GM23338 (cell line): ENCODE results near the gene PCBP3. TPM values are rescaled to one million over a fixed set of nuclear protein-coding genes. Genes with fewer than 3 reads are reported as not detected.

Source experiments
- ATAC-seq: fragments of 200-7000 bp; cut with Tn5 transposase; 3 replicates; pipeline ENCODE4 v1.9.1; 2020
- DNase-seq: peaks from one replicate; pipeline ENCODE4 v3.0.0-alpha.2; 2015; ENCODE audit warnings: low spot score
- H2AFZ ChIP-seq: fragments of 200-600 bp; sonication (generic); 2 replicates; pipeline ENCODE4 v1.8.0; 2016; ENCODE audit warnings: antibody characterized with exemption, mild to moderate bottlenecking, moderate library complexity
- H3F3A ChIP-seq: fragments of 200-600 bp; sonication (generic); replicated peaks from 2 replicates; pipeline ENCODE4 v1.8.0; 2017; ENCODE audit warnings: antibody characterized with exemption, mixed run types, low read depth
- H3K27ac ChIP-seq: fragments of 200-600 bp; sonication (generic); 2 replicates; pipeline ENCODE4 v1.6.1; 2016; ENCODE audit warnings: low read depth
- H3K27me3 ChIP-seq: fragments of 200-600 bp; sonication (generic); 2 replicates; pipeline ENCODE4 v1.8.0; 2016; ENCODE audit warnings: mild to moderate bottlenecking, mixed run types, moderate library complexity; ENCODE audit not compliant: insufficient read depth
- H3K36me3 ChIP-seq: fragments of 200-600 bp; sonication (generic); 2 replicates; pipeline ENCODE4 v1.8.0; 2016; ENCODE audit warnings: mild to moderate bottlenecking; ENCODE audit not compliant: insufficient read depth
- H3K4me1 ChIP-seq: fragments of 200-600 bp; sonication (generic); 2 replicates; pipeline ENCODE4 v1.8.0; 2016; ENCODE audit warnings: mild to moderate bottlenecking, moderate library complexity; ENCODE audit not compliant: insufficient read depth
- H3K4me2 ChIP-seq: fragments of 200-600 bp; sonication (generic); 2 replicates; pipeline ENCODE4 v1.7.1; 2017; ENCODE audit warnings: mixed run types
- H3K4me3 ChIP-seq: fragments of 200-600 bp; sonication (generic); 2 replicates; pipeline ENCODE4 v1.6.1; 2016; ENCODE audit warnings: mixed run types
- H3K79me2 ChIP-seq: fragments of 200-600 bp; sonication (generic); replicated peaks from 2 replicates; pipeline ENCODE4 v1.8.0; 2017; ENCODE audit warnings: mild to moderate bottlenecking; ENCODE audit not compliant: insufficient read depth
- H3K9me2 ChIP-seq: fragments of 200-600 bp; sonication (generic); 2 replicates; pipeline ENCODE4 v1.8.0; 2017; ENCODE audit not compliant: insufficient read depth
- H4K20me1 ChIP-seq: fragments of 200-600 bp; sonication (generic); replicated peaks from 2 replicates; pipeline ENCODE4 v1.8.0; 2017; ENCODE audit warnings: mild to moderate bottlenecking; ENCODE audit not compliant: insufficient read depth
- H3K27ac Mint-ChIP-seq: 2 replicates; pipeline ENCODE4 v1.8.0; 2020; ENCODE audit warnings: inconsistent platforms, mild to moderate bottlenecking, moderate library complexity, mixed read lengths
- H3K27me3 Mint-ChIP-seq: 3 replicates; pipeline ENCODE4 v1.8.0; 2022; ENCODE audit warnings: low read depth, mild to moderate bottlenecking, moderate library complexity, mixed read lengths, inconsistent platforms; ENCODE audit not compliant: insufficient read depth, poor library complexity
- H3K36me3 Mint-ChIP-seq: 3 replicates; pipeline ENCODE4 v1.8.0; 2021; ENCODE audit warnings: low read depth, mild to moderate bottlenecking, inconsistent platforms, moderate library complexity, mixed read lengths
- H3K4me1 Mint-ChIP-seq: 3 replicates; pipeline ENCODE4 v1.8.0; 2020; ENCODE audit warnings: mild to moderate bottlenecking, inconsistent platforms, mixed read lengths
- H3K4me3 Mint-ChIP-seq: 3 replicates; pipeline ENCODE4 v1.8.0; 2021; ENCODE audit warnings: moderate library complexity, mild to moderate bottlenecking, inconsistent platforms, mixed read lengths
- H3K9me3 Mint-ChIP-seq: 3 replicates; pipeline ENCODE4 v1.8.0; 2020; ENCODE audit warnings: moderate library complexity, mild to moderate bottlenecking, inconsistent platforms, mixed read lengths
- CREB1 ChIP-seq: fragments of 250-450 bp; sonication (Bioruptor Pico); IDR thresholded peaks from 2 replicates; pipeline ENCODE4 v1.5.0; 2020; ENCODE audit warnings: low read depth, mild to moderate bottlenecking, moderate library complexity
- CTCF ChIP-seq, 2 experiments: fragments of 200-600 bp in 1 of 2; sonication (generic) in 1 of 2; conservative IDR thresholded peaks; 2 replicates each; pipeline versions ENCODE4 v1.5.1 to v1.6.1; 2016 to 2017; ENCODE audit warnings: antibody characterized with exemption in 2 of 2, low read depth in 2 of 2, mild to moderate bottlenecking in 2 of 2, moderate library complexity in 1 of 2
- ETS1 ChIP-seq: IDR thresholded peaks from 2 replicates; pipeline ENCODE4 v1.6.1; 2016; ENCODE audit warnings: antibody characterized with exemption
- EZH2 ChIP-seq: fragments of 200-600 bp; sonication (generic); IDR thresholded peaks from one replicate; pipeline ENCODE4 v1.8.0; 2017; ENCODE audit warnings: antibody characterized with exemption, mild to moderate bottlenecking, low read depth; ENCODE audit not compliant: unreplicated experiment
- EZH2phosphoT487 ChIP-seq: fragments of 200-600 bp; sonication (generic); IDR thresholded peaks from one replicate; pipeline ENCODE4 v1.8.1; 2018; ENCODE audit warnings: antibody characterized with exemption; ENCODE audit not compliant: unreplicated experiment
- JUNB ChIP-seq: IDR thresholded peaks from one replicate; pipeline ENCODE4 v1.6.1; 2016; ENCODE audit warnings: antibody characterized with exemption; ENCODE audit not compliant: unreplicated experiment
- NANOG ChIP-seq: IDR thresholded peaks from 2 replicates; pipeline ENCODE4 v1.6.1; 2016; ENCODE audit warnings: antibody characterized with exemption, borderline replicate concordance
- POLR2AphosphoS5 ChIP-seq: IDR thresholded peaks from 2 replicates; pipeline ENCODE4 v1.6.1; 2016; ENCODE audit warnings: antibody characterized with exemption, low read depth
- REST ChIP-seq: IDR thresholded peaks from one replicate; pipeline ENCODE4 v1.6.1; 2018; ENCODE audit warnings: antibody characterized with exemption; ENCODE audit not compliant: unreplicated experiment
- STAT1 ChIP-seq: IDR thresholded peaks from one replicate; pipeline ENCODE4 v1.6.1; 2016; ENCODE audit warnings: antibody characterized with exemption; ENCODE audit not compliant: unreplicated experiment
- ZNF114 ChIP-seq: fragments of 250-450 bp; sonication (Bioruptor Pico); IDR thresholded peaks from 2 replicates; pipeline ENCODE4 v1.5.0; 2020; ENCODE audit warnings: mild to moderate bottlenecking, moderate library complexity
- ZNF331 ChIP-seq: fragments of 250-450 bp; sonication (Bioruptor Pico); IDR thresholded peaks from 2 replicates; pipeline ENCODE4 v1.5.0; 2020; ENCODE audit warnings: low read depth, mild to moderate bottlenecking, moderate library complexity
- ZNF462 ChIP-seq: fragments of 250-450 bp; sonication (Bioruptor Pico); IDR thresholded peaks from 2 replicates; pipeline ENCODE4 v1.5.0; 2020; ENCODE audit warnings: mild to moderate bottlenecking, moderate library complexity
- polyA plus RNA-seq: library from polyadenylated mRNA; unstranded; fragments of >200 nt; fragmentation: Nextera tagmentation; extraction: Ambion mirVana; gene quantifications from 2 replicates; pipeline ENCODE4 v1.2.1, GENCODE V29; 2016
- total RNA-seq: library from RNA; depleted of rRNA; stranded (reverse); fragments of >200 nt; shearing (Covaris generic); gene quantifications from 2 replicates; pipeline ENCODE4 v1.2.3, GENCODE V29; 2014

PCBP3 gene
- total and polyA plus RNA-seq, 2 experiments from 2014 or later, result 7.1 to 9.1 TPM

GRCh38 chr21:45885597-45885929 is 242.0 kb downstream of the PCBP3 start:
- Histone ChIP-seq H2AFZ (no peak overlapping the region), H3K4me2 (no peak overlapping the region), H3K4me1 (no peaks in the 10 kb centered on the region), H3K9me2 (no peaks in the 10 kb centered on the region), H3K4me3 (no peak overlapping the region), H4K20me1 (no peaks in the 10 kb centered on the region), H3K79me2 (no peaks in the 10 kb centered on the region), H3F3A (no peaks in the 10 kb centered on the region), H3K27ac (no peak overlapping the region), H3K27me3 (no peaks in the 10 kb centered on the region), H3K36me3 (no peaks in the 10 kb centered on the region)
- DNase-seq (no peak), ATAC-seq (no peak)
- TF ChIP-seq CTCF (conservative IDR thresholded peaks at IDR 0.05; ENCODE audit: low read depth in 2 of 2), result no peak
- no peak for TF ChIP-seq REST
- TF ChIP-seq EZH2phosphoT487, result no peak
- TF ChIP-seq ETS1, result no peak
- no peak for TF ChIP-seq STAT1
- no peak for TF ChIP-seq POLR2AphosphoS5
- TF ChIP-seq ZNF331 (CRISPR knock-in tag), result no peak
- TF ChIP-seq NANOG, result no peak
- no peak for TF ChIP-seq JUNB
- no peak for TF ChIP-seq ZNF114 (CRISPR knock-in tag)
- no peak for TF ChIP-seq EZH2
- TF ChIP-seq CREB1 (CRISPR knock-in tag), result no peak
- TF ChIP-seq ZNF462 (CRISPR knock-in tag), result no peak
- Mint-ChIP-seq H3K9me3 (no peaks in the 10 kb centered on the region), H3K36me3 (no peaks in the 10 kb centered on the region), H3K4me3 (no peak overlapping the region), H3K27me3 (peaks cover 5% of the 10 kb centered on the region), H3K27ac (no peak overlapping the region), H3K4me1 (no peaks in the 10 kb centered on the region)
